Activated CD4-positive, alpha-beta T cell treated with anti-CD3 and anti-CD28 coated beads, Interleukin-2, amount 10 ng/mL, durations not matched to agents 24 days and 14 days (primary cell): ENCODE results near the gene NEIL3. TPM values are rescaled to one million over a fixed set of nuclear protein-coding genes. Genes with fewer than 3 reads are reported as not detected.

ENCODE experiments used
- DNase-seq: peaks from one replicate; pipeline ENCODE4 v3.0.0; 2022
- H3K27ac Mint-ChIP-seq: one replicate; pipeline ENCODE4 v1.8.0; 2022; ENCODE audit warnings: mild to moderate bottlenecking, mixed read lengths
- H3K27me3 Mint-ChIP-seq: one replicate; pipeline ENCODE4 v1.8.0; 2022; ENCODE audit warnings: mixed read lengths
- H3K36me3 Mint-ChIP-seq: one replicate; pipeline ENCODE4 v1.8.0; 2022; ENCODE audit warnings: low read depth, mild to moderate bottlenecking, mixed read lengths
- H3K4me1 Mint-ChIP-seq: one replicate; pipeline ENCODE4 v1.8.0; 2021; ENCODE audit warnings: mixed read lengths
- H3K4me3 Mint-ChIP-seq: one replicate; pipeline ENCODE4 v1.8.0; 2022; ENCODE audit warnings: mild to moderate bottlenecking, moderate library complexity, mixed read lengths
- H3K9me3 Mint-ChIP-seq: one replicate; pipeline ENCODE4 v1.8.0; 2021; ENCODE audit warnings: mixed read lengths
- intact Hi-C: fragments of 100-400 bp; cut with micrococcal nuclease; formaldehyde crosslinking; loops from one replicate; pipeline ENCODE4 v1.15.1; 2023
- total RNA-seq: library from RNA; stranded (reverse); gene quantifications from 2 replicates; pipeline ENCODE4 v1.2.3, GENCODE V29; 2022

The NEIL3 gene
- total RNA-seq, 1 donor from 2014 or later = 17.0 TPM

DNA sequence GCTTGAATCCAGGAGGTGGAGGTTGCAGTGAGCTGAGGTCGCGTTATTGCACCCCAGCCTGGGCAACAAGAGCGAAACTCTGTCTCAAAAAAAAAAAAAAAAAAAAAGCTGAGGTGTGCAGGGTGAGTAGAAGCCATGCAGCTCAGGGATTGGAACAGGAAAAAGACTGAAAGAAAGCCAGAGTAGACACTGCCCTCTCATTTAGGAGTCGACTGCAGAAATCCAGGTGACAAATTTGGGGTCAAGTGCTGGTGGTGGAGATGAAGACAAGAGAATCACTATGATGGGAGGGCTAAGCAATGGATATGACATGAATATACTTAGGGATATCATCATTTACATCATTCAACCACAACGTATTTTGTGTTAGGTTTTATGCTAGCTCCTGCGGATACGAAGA is 1.9 kb downstream of the NEIL3 start:
- intact Hi-C loops = loop anchor here (5.0 kb wide), 1 partner anchor 91 kb away; no protein-coding TSS in a partner anchor

DNA sequence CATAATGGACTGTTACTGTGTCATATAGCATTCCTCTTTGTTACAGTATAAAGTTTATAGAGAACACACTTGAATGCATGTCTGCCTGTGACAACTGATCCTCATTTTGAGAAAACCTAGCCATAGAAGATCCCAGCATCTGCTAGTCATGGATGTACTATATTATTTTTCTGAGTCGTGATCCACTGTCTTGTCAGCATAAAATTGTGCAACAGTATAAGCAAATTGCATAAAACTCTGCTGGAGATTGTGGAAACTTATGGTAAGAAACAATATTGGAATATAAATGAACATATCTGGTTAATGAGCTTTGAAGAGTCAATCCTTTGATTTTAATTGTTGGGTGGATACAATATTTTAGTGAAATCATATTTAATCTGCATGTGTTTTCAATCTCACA is 3.6 kb downstream of the NEIL3 start:
- H3K36me3 Mint-ChIP-seq = peaks cover 2% of the 10 kb centered on the region
- H3K27me3 Mint-ChIP-seq = no peaks in the 10 kb centered on the region
- H3K4me3 Mint-ChIP-seq = no peak overlapping the region
- no peak overlapping the region for H3K27ac Mint-ChIP-seq
- no peaks in the 10 kb centered on the region for H3K9me3 Mint-ChIP-seq
- no peak for DNase-seq
- intact Hi-C loops = loop anchor here (5.0 kb wide), 1 partner anchor 89 kb away; no protein-coding TSS in a partner anchor
- peaks cover 68% of the 10 kb centered on the region for H3K4me1 Mint-ChIP-seq

More for the DNA sequence above, 1.9 kb downstream of the NEIL3 start:
- DNase-seq = no peak
- peak overlapping the region; percentile 18 for H3K27ac Mint-ChIP-seq
- H3K4me3 Mint-ChIP-seq = peak overlapping the region; percentile 95
- H3K27me3 Mint-ChIP-seq = no peaks in the 10 kb centered on the region
- H3K9me3 Mint-ChIP-seq = no peaks in the 10 kb centered on the region
- peaks cover 63% of the 10 kb centered on the region for H3K4me1 Mint-ChIP-seq
- peaks cover 2% of the 10 kb centered on the region for H3K36me3 Mint-ChIP-seq

DNA sequence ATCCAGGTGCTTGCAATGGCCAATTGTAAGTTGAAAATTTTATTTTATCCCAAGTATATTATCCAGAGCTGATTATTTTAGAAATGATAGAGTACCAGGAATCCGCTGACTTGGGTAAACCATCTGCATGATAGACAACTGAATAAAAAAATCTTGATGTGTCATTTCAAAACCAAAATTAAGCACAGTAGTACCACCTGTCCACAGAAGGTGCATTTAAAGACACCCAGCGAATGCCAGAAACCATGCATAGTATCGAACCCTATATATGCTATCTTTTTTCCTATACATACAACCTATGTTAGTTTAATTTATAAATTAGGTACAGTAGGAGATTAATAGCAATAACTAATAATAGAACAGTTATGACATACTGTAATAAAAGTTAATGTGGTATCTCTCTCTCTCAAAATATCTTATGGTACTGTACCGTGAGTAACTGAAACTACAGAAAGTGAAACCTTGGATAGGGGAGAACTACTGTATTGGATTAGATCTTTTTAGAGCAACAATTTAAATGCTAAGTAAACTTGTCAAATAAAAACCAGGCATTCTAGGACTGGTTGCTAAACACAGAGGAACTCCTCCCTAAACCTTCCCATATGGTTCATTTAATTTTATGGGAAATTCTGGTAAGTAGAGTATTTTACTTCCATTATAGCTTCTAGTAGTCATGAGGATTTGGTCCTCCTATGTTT is 6.2 kb downstream of the NEIL3 start:
- Mint-ChIP-seq H3K9me3 (no peaks in the 10 kb centered on the region), H3K4me1 (peaks cover 74% of the 10 kb centered on the region), H3K36me3 (peaks cover 10% of the 10 kb centered on the region), H3K27me3 (no peaks in the 10 kb centered on the region), H3K4me3 (peak overlapping the region; percentile 74), H3K27ac (peak overlapping the region; percentile 55)
- no peak for DNase-seq
- intact Hi-C loops = no loop called here

DNA sequence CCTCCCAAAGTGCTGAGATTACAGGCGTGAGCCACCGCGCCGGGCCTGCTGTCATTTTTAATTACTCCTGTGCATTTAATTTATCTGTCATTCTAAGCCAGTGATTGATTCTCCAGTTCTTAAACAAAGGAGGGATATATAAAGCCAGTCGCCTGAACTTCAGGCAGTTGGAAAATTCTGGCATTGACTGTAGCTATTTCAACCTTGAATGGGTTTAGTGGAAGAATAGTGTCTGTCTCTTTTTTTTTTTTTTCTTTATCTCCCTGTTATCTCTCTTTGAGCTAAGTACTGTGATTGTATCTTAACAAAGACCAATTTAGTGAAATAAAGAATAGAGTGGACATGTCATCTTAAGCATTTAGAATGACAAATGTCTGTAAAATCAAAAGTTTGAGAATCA is 11.0 kb downstream of the NEIL3 start:
- intact Hi-C loops = loop anchor here (1.0 kb wide), 1 partner anchor 10 kb away; no protein-coding TSS in a partner anchor
- DNase-seq = no peak
- Mint-ChIP-seq H3K9me3 (no peaks in the 10 kb centered on the region), H3K4me3 (peak overlapping the region; percentile 38), H3K27ac (peak overlapping the region; percentile 25), H3K36me3 (peaks cover 27% of the 10 kb centered on the region), H3K27me3 (no peaks in the 10 kb centered on the region), H3K4me1 (peaks cover 66% of the 10 kb centered on the region)

DNA sequence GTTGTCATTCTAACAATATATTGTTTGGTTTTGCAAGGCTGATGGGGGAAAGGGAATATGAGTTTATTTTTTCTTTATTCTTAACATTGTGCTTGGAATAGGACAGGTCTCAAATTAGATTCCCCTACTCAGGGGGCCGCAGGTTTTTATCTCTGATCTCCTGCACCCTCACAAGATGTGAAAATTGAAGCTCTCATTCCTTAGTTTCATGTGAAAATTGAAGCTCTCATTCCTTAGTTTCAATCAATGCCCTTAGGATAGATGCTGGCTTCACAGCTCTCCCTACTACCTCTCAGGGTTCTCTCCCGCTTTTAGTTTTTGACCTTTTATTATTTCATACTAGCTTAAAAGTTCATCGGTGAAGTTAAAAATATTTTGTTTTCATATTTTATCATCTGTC is 12.0 kb downstream of the NEIL3 start:
- no peak for DNase-seq
- H3K27me3 Mint-ChIP-seq = no peaks in the 10 kb centered on the region
- no peak overlapping the region for H3K4me3 Mint-ChIP-seq
- peaks cover 35% of the 10 kb centered on the region for H3K36me3 Mint-ChIP-seq
- H3K9me3 Mint-ChIP-seq = no peaks in the 10 kb centered on the region
- intact Hi-C loops = no loop called here
- peaks cover 60% of the 10 kb centered on the region for H3K4me1 Mint-ChIP-seq
- no peak overlapping the region for H3K27ac Mint-ChIP-seq

DNA sequence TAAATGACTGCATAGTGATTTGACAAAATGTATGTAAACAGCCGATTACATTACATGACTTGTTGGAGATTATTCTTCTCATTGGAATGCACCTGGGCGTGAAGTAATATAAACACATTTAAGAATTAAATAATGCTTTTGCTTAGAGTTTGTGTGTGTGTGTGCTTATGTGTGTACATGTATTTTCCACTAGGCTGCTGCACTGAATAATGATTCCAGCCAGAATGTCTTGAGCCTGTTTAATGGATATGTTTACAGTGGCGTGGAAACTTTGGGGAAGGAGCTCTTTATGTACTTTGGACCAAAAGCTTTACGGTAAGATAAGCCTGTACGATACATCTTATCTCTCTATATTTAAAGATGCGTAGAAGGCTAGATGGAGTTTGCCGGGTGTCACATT is 12.6 kb downstream of the NEIL3 start:
- H3K27me3 Mint-ChIP-seq = no peaks in the 10 kb centered on the region
- H3K4me3 Mint-ChIP-seq = peak overlapping the region; percentile 7
- H3K36me3 Mint-ChIP-seq = peaks cover 42% of the 10 kb centered on the region
- H3K27ac Mint-ChIP-seq = no peak overlapping the region
- no peak for DNase-seq
- intact Hi-C loops = no loop called here
- H3K9me3 Mint-ChIP-seq = peaks cover 4% of the 10 kb centered on the region
- peaks cover 58% of the 10 kb centered on the region for H3K4me1 Mint-ChIP-seq

DNA sequence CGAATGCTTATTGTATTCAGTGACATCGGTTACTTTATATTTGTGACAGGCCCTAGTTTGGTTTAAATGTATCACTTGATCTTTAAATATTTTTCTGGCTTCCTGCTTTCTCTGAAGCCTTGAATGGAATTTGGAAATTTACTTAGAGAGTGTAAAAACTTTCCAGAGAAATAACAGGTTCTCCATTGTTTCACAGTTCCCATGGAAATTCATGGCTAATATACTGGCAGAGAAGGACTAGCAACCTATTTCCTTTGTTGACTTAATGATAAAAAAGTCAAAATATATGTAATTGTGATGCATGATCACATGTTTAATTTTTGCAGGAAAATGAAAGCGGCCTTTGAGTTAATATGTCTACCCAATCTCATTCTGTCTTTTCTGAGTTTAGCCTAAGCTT is 13.2 kb downstream of the NEIL3 start:
- DNase-seq = no peak
- Mint-ChIP-seq H3K4me1 (peaks cover 59% of the 10 kb centered on the region), H3K9me3 (peaks cover 4% of the 10 kb centered on the region), H3K4me3 (peak overlapping the region; percentile 26), H3K36me3 (peaks cover 46% of the 10 kb centered on the region), H3K27ac (no peak overlapping the region), H3K27me3 (no peaks in the 10 kb centered on the region)
- intact Hi-C loops = no loop called here

DNA sequence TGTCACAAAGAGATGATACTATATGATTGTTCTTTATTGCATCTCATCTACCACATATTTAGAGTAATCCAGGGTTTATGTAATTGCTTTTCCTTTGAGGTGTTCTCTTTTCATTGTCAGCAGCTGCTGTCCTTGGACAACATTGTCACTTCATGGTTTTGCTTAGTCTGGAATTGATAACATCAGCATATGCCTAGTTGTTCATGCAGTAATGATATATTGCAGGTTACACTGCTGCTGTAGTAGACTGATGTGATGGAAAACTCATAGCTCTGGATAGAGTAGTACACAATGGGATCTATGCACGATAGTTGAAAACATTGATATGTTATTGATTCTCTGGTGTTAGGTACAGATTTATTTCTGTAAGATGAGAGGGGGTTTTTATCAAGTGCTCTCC is 13.7 kb downstream of the NEIL3 start:
- Mint-ChIP-seq H3K27me3 (no peaks in the 10 kb centered on the region), H3K4me3 (peak overlapping the region; percentile 26), H3K36me3 (peaks cover 51% of the 10 kb centered on the region), H3K27ac (peak overlapping the region; percentile 35), H3K4me1 (peaks cover 58% of the 10 kb centered on the region), H3K9me3 (peaks cover 4% of the 10 kb centered on the region)
- intact Hi-C loops = no loop called here
- no peak for DNase-seq

DNA sequence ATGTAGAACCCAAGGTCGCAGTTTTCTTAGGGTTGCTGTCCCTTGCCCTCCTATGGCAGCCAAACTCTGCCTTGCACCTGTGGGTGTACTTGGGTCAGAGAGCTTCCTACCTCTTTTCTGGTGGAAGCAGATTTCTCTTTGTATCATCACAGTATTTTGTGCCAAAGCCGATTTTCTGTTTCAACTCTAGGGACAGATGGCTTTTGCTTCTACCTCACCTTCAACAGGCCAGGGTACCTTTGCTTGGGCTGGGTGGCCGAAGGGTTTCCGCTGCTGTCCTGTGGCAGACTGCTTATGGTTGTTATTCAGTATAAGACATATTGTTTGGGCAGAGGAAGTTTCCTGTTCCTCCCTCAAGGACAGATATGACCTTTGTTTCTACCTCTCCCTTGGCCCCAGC is 22.4 kb downstream of the NEIL3 start:
- peaks cover 56% of the 10 kb centered on the region for H3K36me3 Mint-ChIP-seq
- no peaks in the 10 kb centered on the region for H3K27me3 Mint-ChIP-seq
- intact Hi-C loops = no loop called here
- H3K27ac Mint-ChIP-seq = no peak overlapping the region
- H3K4me1 Mint-ChIP-seq = peaks cover 37% of the 10 kb centered on the region
- peak; percentile 56 for DNase-seq
- H3K9me3 Mint-ChIP-seq = peaks cover 8% of the 10 kb centered on the region
- peak overlapping the region; percentile 41 for H3K4me3 Mint-ChIP-seq

DNA sequence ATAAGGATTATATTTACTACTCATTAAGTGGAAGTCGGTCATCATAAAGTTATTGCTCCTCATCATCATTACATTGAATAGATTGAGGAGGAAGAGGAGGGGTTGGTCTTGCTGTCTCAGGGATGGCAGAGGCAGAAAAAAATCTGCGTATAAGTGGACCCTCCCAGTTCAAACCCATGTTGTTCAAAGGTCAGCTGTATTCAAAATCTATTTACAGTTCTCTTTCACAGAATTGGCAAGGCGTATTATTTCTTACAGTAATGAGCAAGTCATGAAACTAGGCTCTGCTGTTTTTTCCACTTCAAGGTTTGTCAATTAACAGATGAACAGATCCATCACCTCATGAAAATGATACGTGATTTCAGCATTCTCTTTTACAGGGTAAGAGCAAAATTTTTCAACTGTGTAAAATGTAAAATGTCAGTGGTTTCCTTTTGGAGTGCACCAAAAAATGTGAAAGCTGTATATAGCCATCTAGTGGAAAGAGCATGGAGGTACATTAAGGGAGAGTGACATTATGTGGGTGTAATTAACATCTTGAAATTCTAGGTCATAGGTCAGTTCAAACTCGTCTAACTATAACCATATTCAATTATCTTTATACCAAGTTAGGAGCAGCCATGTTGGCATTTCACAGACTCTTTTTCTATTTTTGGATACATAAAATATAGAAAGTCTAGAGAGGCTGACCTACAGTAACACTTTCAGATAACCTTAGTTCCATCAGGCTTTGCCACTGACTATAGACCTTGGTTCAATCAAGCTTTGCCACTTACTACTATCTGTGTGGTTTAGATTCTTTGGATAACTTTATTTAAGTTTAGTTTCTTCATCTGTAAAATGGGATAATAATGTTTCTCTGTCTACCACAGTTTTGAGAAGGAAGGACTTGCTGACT is 30.1 kb downstream of the NEIL3 start:
- Mint-ChIP-seq H3K36me3 (peaks cover 25% of the 10 kb centered on the region), H3K4me3 (no peak overlapping the region), H3K27ac (peak overlapping the region; percentile 67), H3K4me1 (peaks cover 16% of the 10 kb centered on the region), H3K27me3 (no peaks in the 10 kb centered on the region), H3K9me3 (no peaks in the 10 kb centered on the region)
- DNase-seq = peak; percentile 62
- intact Hi-C loops = loop anchor here (1.0 to 5.0 kb wide), 5 partner anchors 30 to 962 kb away; partner anchors contain the start of gene NEIL3

DNA sequence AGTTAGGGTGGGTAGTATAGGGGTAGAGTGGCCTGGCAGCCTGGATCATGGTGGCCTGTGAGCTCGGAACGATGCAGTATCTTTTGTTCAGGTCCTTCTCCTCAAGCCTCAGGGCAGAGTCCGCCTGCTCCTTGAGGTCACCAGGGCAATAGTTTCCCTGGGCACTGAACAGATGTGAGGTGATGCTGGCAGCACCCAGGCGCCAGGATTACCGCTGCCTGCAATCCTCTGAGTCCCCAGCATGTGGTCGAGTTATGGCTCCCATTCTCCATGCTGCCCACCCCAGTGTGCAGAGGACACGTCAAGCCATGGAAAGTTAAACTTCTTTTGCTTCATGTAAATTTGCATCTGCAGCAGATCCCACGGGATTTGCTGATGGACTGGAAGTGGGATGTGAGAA is 38.7 kb downstream of the NEIL3 start:
- H3K9me3 Mint-ChIP-seq = no peaks in the 10 kb centered on the region
- H3K27me3 Mint-ChIP-seq = no peaks in the 10 kb centered on the region
- peaks cover 42% of the 10 kb centered on the region for H3K36me3 Mint-ChIP-seq
- H3K27ac Mint-ChIP-seq = peak overlapping the region; percentile 6
- intact Hi-C loops = no loop called here
- H3K4me3 Mint-ChIP-seq = no peak overlapping the region
- no peak for DNase-seq
- H3K4me1 Mint-ChIP-seq = peaks cover 2% of the 10 kb centered on the region

DNA sequence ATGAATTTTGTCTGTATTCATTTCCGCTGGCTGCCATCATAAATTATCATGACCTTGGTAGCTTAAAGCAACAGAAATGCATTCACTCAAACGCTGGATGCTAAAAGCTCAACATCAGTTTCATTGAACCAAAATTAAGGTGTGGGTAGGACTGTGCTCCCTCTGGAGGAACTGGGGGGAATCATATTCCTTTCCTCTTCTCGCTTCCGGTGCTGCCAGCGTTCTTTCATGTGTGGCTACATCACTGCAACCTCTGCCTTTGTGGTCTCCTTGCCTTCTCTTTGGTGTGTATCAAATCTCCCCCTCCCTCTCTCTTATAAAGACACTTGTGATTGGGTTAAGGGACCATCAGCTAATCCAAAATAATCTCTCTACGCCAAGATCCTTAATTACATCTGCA is 39.5 kb downstream of the NEIL3 start:
- H3K4me1 Mint-ChIP-seq = no peaks in the 10 kb centered on the region
- no peak overlapping the region for H3K27ac Mint-ChIP-seq
- intact Hi-C loops = no loop called here
- DNase-seq = no peak
- no peaks in the 10 kb centered on the region for H3K9me3 Mint-ChIP-seq
- peaks cover 45% of the 10 kb centered on the region for H3K36me3 Mint-ChIP-seq
- H3K27me3 Mint-ChIP-seq = no peaks in the 10 kb centered on the region
- H3K4me3 Mint-ChIP-seq = no peak overlapping the region

DNA sequence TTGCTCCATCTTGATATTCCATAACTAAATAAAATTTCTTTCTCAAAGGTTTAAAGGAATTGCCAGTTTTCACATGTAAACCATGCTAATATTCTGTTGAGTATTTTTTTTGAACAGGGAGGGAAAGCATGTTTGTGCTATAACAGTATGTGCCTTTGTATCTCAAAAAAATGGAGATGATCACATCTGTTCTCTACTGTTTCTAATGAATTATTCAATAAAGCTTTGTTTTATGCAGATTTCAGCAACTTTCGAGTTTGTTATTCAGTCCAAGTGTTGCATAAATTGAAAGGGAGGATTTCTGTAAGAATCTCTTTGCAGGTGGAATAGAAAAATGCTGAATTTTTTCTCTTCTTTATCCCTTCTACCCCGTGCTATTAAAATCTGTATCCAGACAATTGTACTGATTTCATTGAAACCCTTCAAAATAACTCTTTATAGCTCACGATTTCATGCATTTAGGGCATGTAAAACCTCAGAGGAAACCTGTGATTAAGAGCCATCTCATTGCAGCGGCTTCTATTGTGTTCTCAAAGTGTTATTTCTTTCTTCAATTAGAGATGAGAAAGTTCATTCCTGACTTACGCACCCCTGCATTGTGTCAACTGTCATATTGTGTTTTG is 42.1 kb downstream of the NEIL3 start:
- Mint-ChIP-seq H3K4me1 (no peaks in the 10 kb centered on the region), H3K4me3 (no peak overlapping the region), H3K27me3 (no peaks in the 10 kb centered on the region), H3K36me3 (peaks cover 42% of the 10 kb centered on the region), H3K9me3 (no peaks in the 10 kb centered on the region), H3K27ac (no peak overlapping the region)
- intact Hi-C loops = no loop called here
- DNase-seq = no peak

DNA sequence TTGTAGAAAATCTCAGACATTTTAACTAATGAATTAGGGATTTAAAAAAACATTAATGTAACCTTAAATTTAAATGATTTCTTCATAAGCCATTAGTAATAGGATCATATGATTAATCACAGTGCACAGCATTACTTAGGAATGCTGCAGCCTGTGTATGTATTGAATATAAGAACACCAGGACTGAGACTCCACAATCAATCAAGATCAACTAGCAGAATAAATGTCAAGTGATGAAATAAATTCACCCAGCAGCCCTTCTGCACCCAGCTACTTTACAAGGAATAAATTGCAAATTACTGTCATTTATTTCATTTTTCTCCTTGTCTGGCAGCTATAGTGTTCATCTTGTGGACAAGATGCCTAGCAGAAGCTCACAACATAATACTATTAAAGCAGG is 46.5 kb downstream of the NEIL3 start:
- no peaks in the 10 kb centered on the region for H3K9me3 Mint-ChIP-seq

More for the DNA sequence above, 46.5 kb downstream of the NEIL3 start:
- H3K27ac Mint-ChIP-seq = no peak overlapping the region
- no peak for DNase-seq
- intact Hi-C loops = no loop called here
- H3K4me3 Mint-ChIP-seq = no peak overlapping the region
- H3K36me3 Mint-ChIP-seq = peaks cover 26% of the 10 kb centered on the region
- H3K27me3 Mint-ChIP-seq = no peaks in the 10 kb centered on the region
- no peaks in the 10 kb centered on the region for H3K4me1 Mint-ChIP-seq
